Fibroblast of villous mesenchyme (primary cell): Measurements from ENCODE around the gene TCF23. TPM values are rescaled to one million over a fixed set of nuclear protein-coding genes. Genes with fewer than 3 reads are reported as not detected.

Source experiments
- DNase-seq: peaks from one replicate; pipeline ENCODE4 v3.0.0-alpha.2; 2010; ENCODE audit warnings: low read depth
- H3K4me3 ChIP-seq: 2 replicates; pipeline ENCODE4 v1.5.1; 2011; ENCODE audit warnings: low read depth, mild to moderate bottlenecking, low read length
- total RNA-seq: library from RNA; depleted of rRNA; stranded (reverse); fragments of >200 nt; gene quantifications from 2 replicates; pipeline ENCODE4 v1.2.3, GENCODE V29; 2012
- TF ChIP-seq, protein P1 (sequence below): IDR thresholded peaks from 2 replicates; pipeline ENCODE4 v1.5.1; 2012; ENCODE audit warnings: low read depth, mild to moderate bottlenecking, low read length; ENCODE audit not compliant: insufficient read depth

The TCF23 gene
- total RNA-seq, 1 donor, result not detected

DNA sequence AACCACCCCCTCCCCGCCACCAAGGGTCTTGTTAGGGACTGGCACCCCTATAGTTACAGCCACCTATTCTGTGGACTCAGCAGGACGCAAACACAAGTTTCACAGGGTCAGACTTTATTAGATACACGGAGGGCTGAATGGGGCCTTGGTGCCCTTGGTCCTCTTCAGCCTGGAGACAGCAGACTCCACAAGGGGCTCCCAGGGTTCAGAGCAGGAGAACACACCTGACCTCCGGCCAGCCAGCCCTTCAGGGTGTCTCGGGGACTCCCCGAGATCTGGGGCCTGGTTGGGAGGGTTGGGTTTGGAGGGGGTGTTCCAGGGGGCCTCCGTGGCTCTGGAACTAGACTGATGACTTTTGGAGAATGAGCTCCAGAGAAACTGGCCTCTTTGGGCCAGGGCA is 12.1 kb upstream of the TCF23 start:
- TF ChIP-seq, protein P1, sequence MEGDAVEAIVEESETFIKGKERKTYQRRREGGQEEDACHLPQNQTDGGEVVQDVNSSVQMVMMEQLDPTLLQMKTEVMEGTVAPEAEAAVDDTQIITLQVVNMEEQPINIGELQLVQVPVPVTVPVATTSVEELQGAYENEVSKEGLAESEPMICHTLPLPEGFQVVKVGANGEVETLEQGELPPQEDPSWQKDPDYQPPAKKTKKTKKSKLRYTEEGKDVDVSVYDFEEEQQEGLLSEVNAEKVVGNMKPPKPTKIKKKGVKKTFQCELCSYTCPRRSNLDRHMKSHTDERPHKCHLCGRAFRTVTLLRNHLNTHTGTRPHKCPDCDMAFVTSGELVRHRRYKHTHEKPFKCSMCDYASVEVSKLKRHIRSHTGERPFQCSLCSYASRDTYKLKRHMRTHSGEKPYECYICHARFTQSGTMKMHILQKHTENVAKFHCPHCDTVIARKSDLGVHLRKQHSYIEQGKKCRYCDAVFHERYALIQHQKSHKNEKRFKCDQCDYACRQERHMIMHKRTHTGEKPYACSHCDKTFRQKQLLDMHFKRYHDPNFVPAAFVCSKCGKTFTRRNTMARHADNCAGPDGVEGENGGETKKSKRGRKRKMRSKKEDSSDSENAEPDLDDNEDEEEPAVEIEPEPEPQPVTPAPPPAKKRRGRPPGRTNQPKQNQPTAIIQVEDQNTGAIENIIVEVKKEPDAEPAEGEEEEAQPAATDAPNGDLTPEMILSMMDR, result no peak
- no peak overlapping the region for H3K4me3 ChIP-seq
- DNase-seq, result no peak

DNA sequence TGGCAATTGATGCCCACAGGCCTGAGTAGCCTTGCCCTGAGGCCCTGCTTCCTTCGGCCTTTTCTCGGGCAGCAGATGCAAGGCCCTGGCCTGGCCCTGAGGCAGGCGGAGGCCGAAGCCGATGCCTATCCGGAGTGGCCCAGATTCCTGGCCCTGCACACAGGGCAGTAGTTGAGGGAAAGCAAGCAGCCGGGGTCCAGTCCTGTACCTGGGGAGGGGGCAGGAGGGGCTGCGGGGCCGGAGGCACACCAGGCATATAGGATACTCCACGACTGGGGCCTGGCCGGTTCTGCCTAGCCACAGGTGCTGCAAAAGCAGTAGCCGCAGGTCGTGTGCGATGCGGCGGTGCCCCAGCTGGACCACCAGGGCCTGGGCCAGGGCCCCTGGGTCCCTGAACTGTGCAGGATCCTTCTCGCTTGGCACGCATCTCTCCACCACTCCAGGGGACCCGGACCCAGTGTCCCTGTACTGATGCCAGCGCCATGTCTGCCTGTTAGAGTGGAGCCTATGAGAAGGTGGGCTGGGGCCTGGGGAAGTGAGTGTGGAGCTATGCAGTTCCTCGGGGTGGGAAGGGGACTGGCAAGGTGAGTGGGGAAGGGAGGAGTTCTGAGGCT is 11.4 kb upstream of the TCF23 start:
- no peak for DNase-seq
- TF ChIP-seq, protein P1, result no peak
- no peak overlapping the region for H3K4me3 ChIP-seq

GRCh38 chr2:27138111-27138510 is 10.7 kb upstream of the TCF23 start:
- DNase-seq, result no peak
- H3K4me3 ChIP-seq, result no peak overlapping the region
- TF ChIP-seq, protein P1, result no peak

DNA sequence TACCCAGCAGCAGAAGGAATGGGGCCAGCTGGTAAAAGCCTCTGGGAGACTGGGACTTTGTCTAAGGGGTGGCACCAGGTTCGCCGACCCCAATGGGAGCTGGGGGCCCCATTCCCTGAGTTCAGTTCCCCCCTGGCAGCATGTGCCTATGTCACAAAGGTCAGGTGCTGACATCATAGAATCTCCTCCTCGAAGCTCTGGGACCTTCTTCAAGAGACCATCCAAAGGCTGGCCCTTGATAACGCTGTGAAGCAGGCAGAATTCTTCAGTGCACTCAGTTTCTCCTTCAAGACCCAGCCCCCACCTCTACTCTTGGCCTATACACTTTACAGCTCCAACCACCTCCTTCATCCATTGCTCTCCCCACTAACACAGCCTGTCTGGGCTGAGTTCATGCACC is 9.5 kb upstream of the TCF23 start, which contains the start of gene PRR30:
TSS of gene PRR30 (minus strand) at position 101 of the 400 bp plus-strand sequence. CDS start 1,081 bp downstream, outside the sequence.
- H3K4me3 ChIP-seq, result no peak within 1 kb of the TSS
- TF ChIP-seq, protein P1, result no peak
- no peak for DNase-seq

DNA sequence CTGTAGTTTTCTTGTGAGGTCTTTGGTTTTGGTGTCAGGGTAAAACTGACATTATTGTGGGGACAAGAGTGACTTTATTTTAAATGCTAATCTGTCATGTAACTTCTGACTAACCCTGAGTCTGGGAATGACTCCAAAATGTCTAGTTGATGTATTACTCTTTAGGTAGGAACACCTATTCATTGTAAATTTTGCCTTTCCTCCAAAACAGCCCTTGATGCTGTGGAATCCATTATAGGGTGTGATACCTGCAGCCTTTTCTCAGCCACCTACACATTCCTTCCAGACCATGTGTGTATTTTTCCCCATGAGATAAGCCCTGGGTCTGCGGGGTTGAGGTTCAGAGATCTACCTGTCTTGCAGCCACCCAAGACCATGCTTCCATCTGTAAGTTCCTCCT is 5.5 kb upstream of the TCF23 start:
- TF ChIP-seq, protein P1, result no peak
- no peak overlapping the region for H3K4me3 ChIP-seq

GRCh38 chr2:27145682-27146081 is 3.1 kb upstream of the TCF23 start:
- no peak overlapping the region for H3K4me3 ChIP-seq
- DNase-seq, result no peak
- TF ChIP-seq, protein P1, result no peak

More for the DNA sequence above, 5.5 kb upstream of the TCF23 start:
- DNase-seq, result no peak

- TF ChIP-seq, protein P1, result no peak
- H3K4me3 ChIP-seq, result no peak overlapping the region
Measured at GRCh38 chr2:27147935-27148334, 869 bp upstream of the TCF23 start.

More at GRCh38 chr2:27147935-27148334, 869 bp upstream of the TCF23 start:
- DNase-seq, result no peak
